CD14-positive monocyte (primary cell): ENCODE results near the gene VPS35L. TPM values are rescaled to one million over a fixed set of nuclear protein-coding genes. Genes with fewer than 3 reads are reported as not detected.
A peak's percentile ranks its signal among the peaks of the same experiment; 100 is the strongest.

Experiments used
- DNase-seq, 3 donors: peaks; one replicate each; pipeline ENCODE4 v3.0.0-alpha.2; 2011 to 2022
- H2AFZ ChIP-seq: 2 replicates; pipeline ENCODE4 v1.6.0; 2012; ENCODE audit warnings: mild to moderate bottlenecking, low read depth, low read length, inconsistent platforms; ENCODE audit not compliant: insufficient read depth, poor library complexity, severe bottlenecking
- H3K27ac ChIP-seq, 2 donors: 1 replicate in 1 of 2; 2 replicates in 1 of 2; pipeline ENCODE4 v1.5.1; 2012 to 2013; ENCODE audit warnings: low read length in 2 of 2, control low read depth in 1 of 2, inconsistent platforms in 1 of 2, low read depth in 1 of 2, mild to moderate bottlenecking in 1 of 2
- H3K27me3 ChIP-seq, 2 donors: one replicate each; pipeline versions ENCODE4 v1.6.0 to v1.6.1; 2011 to 2013; ENCODE audit warnings: low read length in 2 of 2; ENCODE audit not compliant: control insufficient read depth in 2 of 2, insufficient read depth in 2 of 2
- H3K36me3 ChIP-seq, 2 donors: replicated peaks in 1 of 2; 1 replicate in 1 of 2; 2 replicates in 1 of 2; pipeline versions ENCODE4 v1.5.1 to v1.6.1; 2012 to 2013; ENCODE audit warnings: low read length in 2 of 2, control low read depth in 1 of 2, inconsistent platforms in 1 of 2, mild to moderate bottlenecking in 1 of 2; ENCODE audit not compliant: insufficient read depth in 2 of 2, control insufficient read depth in 1 of 2
- H3K4me1 ChIP-seq, 2 donors: 1 replicate in 1 of 2; 2 replicates in 1 of 2; pipeline versions ENCODE4 v1.5.1 to v1.6.1; 2012 to 2013; ENCODE audit warnings: low read length in 2 of 2, control low read depth in 1 of 2, inconsistent platforms in 1 of 2, mild to moderate bottlenecking in 1 of 2, moderate library complexity in 1 of 2; ENCODE audit not compliant: insufficient read depth in 2 of 2, control insufficient read depth in 1 of 2
- H3K4me2 ChIP-seq: replicated peaks from 2 replicates; pipeline ENCODE3; 2012; ENCODE audit warnings: low read length, moderate library complexity, mild to moderate bottlenecking; ENCODE audit not compliant: poor library complexity, severe bottlenecking; ENCODE audit errors: extremely low read depth
- H3K4me3 ChIP-seq, 3 experiments: fragments of 200-600 bp in 1 of 3; sonication (generic) in 1 of 3; replicated peaks in 1 of 3; 1 replicate in 2 of 3; 2 replicates in 1 of 3; pipeline ENCODE4 v1.5.1; 2011 to 2013; ENCODE audit warnings: low read length in 3 of 3, mild to moderate bottlenecking in 3 of 3, control low read depth in 2 of 3, low read depth in 2 of 3, inconsistent platforms in 1 of 3, moderate library complexity in 1 of 3
- H3K79me2 ChIP-seq: 2 replicates; pipeline ENCODE4 v1.6.0; 2012; ENCODE audit warnings: mild to moderate bottlenecking, control low read depth, inconsistent platforms, low read length, moderate library complexity; ENCODE audit not compliant: insufficient read depth
- H3K9ac ChIP-seq: 2 replicates; pipeline ENCODE4 v1.6.0; 2017; ENCODE audit warnings: low read length, mild to moderate bottlenecking; ENCODE audit not compliant: insufficient read depth, poor library complexity, severe bottlenecking
- H3K9me3 ChIP-seq, 2 donors: replicated peaks in 1 of 2; 1 replicate in 1 of 2; 2 replicates in 1 of 2; pipeline versions ENCODE4 v1.5.1 to v1.6.1; 2012 to 2013; ENCODE audit warnings: low read length in 2 of 2, control low read depth in 1 of 2; ENCODE audit not compliant: control insufficient read depth in 1 of 2, insufficient read depth in 1 of 2
- H4K20me1 ChIP-seq: 2 replicates; pipeline ENCODE4 v1.6.0; 2012; ENCODE audit warnings: mild to moderate bottlenecking, low read length, control low read depth, moderate library complexity; ENCODE audit not compliant: insufficient read depth
- H3K27ac Mint-ChIP-seq, 7 donors: one replicate each; pipeline ENCODE4 v1.8.0; 2020; ENCODE audit warnings: mild to moderate bottlenecking in 7 of 7, mixed read lengths in 7 of 7, moderate library complexity in 6 of 7, inconsistent platforms in 2 of 7
- H3K27me3 Mint-ChIP-seq, 3 donors: one replicate each; pipeline ENCODE4 v1.8.0; 2021 to 2022; ENCODE audit warnings: low read depth in 3 of 3, mild to moderate bottlenecking in 3 of 3, mixed read lengths in 3 of 3, moderate library complexity in 3 of 3, inconsistent platforms in 1 of 3
- H3K36me3 Mint-ChIP-seq, 2 donors: one replicate each; pipeline ENCODE4 v1.8.0; 2020; ENCODE audit warnings: mixed read lengths in 2 of 2, inconsistent platforms in 1 of 2, mild to moderate bottlenecking in 1 of 2
- H3K4me1 Mint-ChIP-seq: one replicate; pipeline ENCODE4 v1.8.0; 2020; ENCODE audit warnings: mild to moderate bottlenecking, mixed read lengths
- H3K4me3 Mint-ChIP-seq, 2 donors: one replicate each; pipeline ENCODE4 v1.8.0; 2020; ENCODE audit warnings: mild to moderate bottlenecking in 2 of 2, mixed read lengths in 2 of 2, moderate library complexity in 1 of 2
- H3K9me3 Mint-ChIP-seq, 7 donors: one replicate each; pipeline ENCODE4 v1.8.0; 2020 to 2022; ENCODE audit warnings: mixed read lengths in 7 of 7, mild to moderate bottlenecking in 6 of 7, moderate library complexity in 6 of 7, inconsistent platforms in 2 of 7
- WGBS: methylation state at CpG from one replicate; pipeline ENCODE4 v1.1.5; 2013; ENCODE audit warnings: missing lambda C conversion rate; ENCODE audit not compliant: insufficient coverage; 5-methylcytosine and 5-hydroxymethylcytosine counted together
- intact Hi-C, 2 donors: fragments of 100-400 bp; cut with micrococcal nuclease; formaldehyde crosslinking; loops; one replicate each; pipeline versions ENCODE4 v1.15.0 to v1.15.1; 2023
- polyA plus RNA-seq, 3 donors: library from polyadenylated mRNA; depleted of rRNA in 1 of 3; unstranded in 2 of 3; stranded (reverse) in 1 of 3; fragments of 300-500 nt in 2 of 3; fragments of >200 nt in 1 of 3; fragmentation: Illumina TruSeq in 2 of 3; gene quantifications; 1 replicate in 2 of 3; 2 replicates in 1 of 3; pipeline ENCODE4 v1.2.3, GENCODE V29; 2012 to 2021
- TF ChIP-seq, protein P1 (sequence below): fragments of 200-600 bp; IDR thresholded peaks from one replicate; pipeline ENCODE4 v1.8.0; 2022; ENCODE audit warnings: antibody characterized with exemption, mild to moderate bottlenecking

Gene VPS35L
- polyA plus RNA-seq, 3 donors = 29.7 to 51.4 (median 48.8) TPM

GRCh38 chr16:19616241-19616640 lies 60.7 kb downstream of the VPS35L start:
- H3K27ac ChIP-seq = no peak overlapping the region
- no peaks in the 10 kb centered on the region for H3K9me3 ChIP-seq
- H3K4me3 Mint-ChIP-seq = no peak overlapping the region
- intact Hi-C loops = no loop called here
- no peak overlapping the region for H3K27ac Mint-ChIP-seq
- H3K9me3 Mint-ChIP-seq = no peaks in the 10 kb centered on the region
- no peak overlapping the region for H2AFZ ChIP-seq
- no peak overlapping the region for H3K4me2 ChIP-seq
- H3K27me3 ChIP-seq = no peaks in the 10 kb centered on the region
- no peak overlapping the region for H3K4me3 ChIP-seq
- no peaks in the 10 kb centered on the region for H3K4me1 ChIP-seq
- peaks cover 74% of the 10 kb centered on the region in 2 donors for H3K36me3 Mint-ChIP-seq
- H3K27me3 Mint-ChIP-seq = no peaks in the 10 kb centered on the region
- H3K9ac ChIP-seq = no peak overlapping the region
- no peaks in the 10 kb centered on the region for H3K79me2 ChIP-seq
- no peaks in the 10 kb centered on the region for H3K4me1 Mint-ChIP-seq
- TF ChIP-seq, protein P1, sequence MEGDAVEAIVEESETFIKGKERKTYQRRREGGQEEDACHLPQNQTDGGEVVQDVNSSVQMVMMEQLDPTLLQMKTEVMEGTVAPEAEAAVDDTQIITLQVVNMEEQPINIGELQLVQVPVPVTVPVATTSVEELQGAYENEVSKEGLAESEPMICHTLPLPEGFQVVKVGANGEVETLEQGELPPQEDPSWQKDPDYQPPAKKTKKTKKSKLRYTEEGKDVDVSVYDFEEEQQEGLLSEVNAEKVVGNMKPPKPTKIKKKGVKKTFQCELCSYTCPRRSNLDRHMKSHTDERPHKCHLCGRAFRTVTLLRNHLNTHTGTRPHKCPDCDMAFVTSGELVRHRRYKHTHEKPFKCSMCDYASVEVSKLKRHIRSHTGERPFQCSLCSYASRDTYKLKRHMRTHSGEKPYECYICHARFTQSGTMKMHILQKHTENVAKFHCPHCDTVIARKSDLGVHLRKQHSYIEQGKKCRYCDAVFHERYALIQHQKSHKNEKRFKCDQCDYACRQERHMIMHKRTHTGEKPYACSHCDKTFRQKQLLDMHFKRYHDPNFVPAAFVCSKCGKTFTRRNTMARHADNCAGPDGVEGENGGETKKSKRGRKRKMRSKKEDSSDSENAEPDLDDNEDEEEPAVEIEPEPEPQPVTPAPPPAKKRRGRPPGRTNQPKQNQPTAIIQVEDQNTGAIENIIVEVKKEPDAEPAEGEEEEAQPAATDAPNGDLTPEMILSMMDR = no peak
- H4K20me1 ChIP-seq = no peaks in the 10 kb centered on the region
- whole genome bisulfite sequencing = 69% methylated on average over 3 of the region's 6 CpGs
- peaks cover 37 to 82% of the 10 kb centered on the region in 2 donors for H3K36me3 ChIP-seq
- DNase-seq = no peak

DNA sequence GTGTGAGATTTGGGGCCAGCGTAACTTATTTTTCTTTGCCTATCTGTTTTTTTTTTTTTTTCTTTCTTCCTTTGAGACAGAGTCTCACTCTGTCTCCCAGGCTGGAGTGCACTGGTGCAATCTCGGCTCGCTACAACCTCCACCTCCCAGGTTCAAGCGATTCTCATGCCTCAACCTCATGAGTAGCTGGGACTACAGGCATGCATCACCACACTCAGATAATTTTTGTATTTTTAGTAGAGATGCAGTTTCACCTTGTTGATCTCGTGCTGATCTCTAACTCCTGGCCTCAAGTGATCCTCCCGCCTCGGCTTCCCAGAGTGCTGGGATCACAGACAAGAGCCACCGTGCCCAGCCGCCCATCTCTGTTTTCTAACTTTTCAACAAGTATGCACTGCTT lies 63.4 kb downstream of the VPS35L start:
- H3K9me3 ChIP-seq = no peaks in the 10 kb centered on the region
- no peaks in the 10 kb centered on the region for H3K27me3 Mint-ChIP-seq
- H3K9me3 Mint-ChIP-seq = no peaks in the 10 kb centered on the region
- peaks cover 60 to 66% of the 10 kb centered on the region in 2 donors for H3K36me3 Mint-ChIP-seq
- no peaks in the 10 kb centered on the region for H3K79me2 ChIP-seq
- H3K27ac Mint-ChIP-seq = peak overlapping the region in 1 of 7 donors; percentile 32
- WGBS = no CpG with 5 or more reads among the region's 9 CpGs
- no peak overlapping the region for H3K4me2 ChIP-seq
- no peak overlapping the region for H3K9ac ChIP-seq
- no peak overlapping the region for H2AFZ ChIP-seq
- peaks cover 29 to 78% of the 10 kb centered on the region in 2 donors for H3K36me3 ChIP-seq
- no peak for DNase-seq
- no peak overlapping the region for H3K4me3 ChIP-seq
- H3K4me1 ChIP-seq = no peaks in the 10 kb centered on the region
- H4K20me1 ChIP-seq = no peaks in the 10 kb centered on the region
- TF ChIP-seq, protein P1 = no peak
- no peaks in the 10 kb centered on the region for H3K27me3 ChIP-seq
- no peaks in the 10 kb centered on the region for H3K4me1 Mint-ChIP-seq
- H3K4me3 Mint-ChIP-seq = no peak overlapping the region
- intact Hi-C loops = no loop called here
- H3K27ac ChIP-seq = no peak overlapping the region
